Measurements from ENCODE around the gene MPP1.
"Not testable (repeated sequence)": the region's sequence is repeated elsewhere in the genome, so short reads cannot be mapped to it uniquely, and the experiment has no call there.

MPP1 gene

DNA sequence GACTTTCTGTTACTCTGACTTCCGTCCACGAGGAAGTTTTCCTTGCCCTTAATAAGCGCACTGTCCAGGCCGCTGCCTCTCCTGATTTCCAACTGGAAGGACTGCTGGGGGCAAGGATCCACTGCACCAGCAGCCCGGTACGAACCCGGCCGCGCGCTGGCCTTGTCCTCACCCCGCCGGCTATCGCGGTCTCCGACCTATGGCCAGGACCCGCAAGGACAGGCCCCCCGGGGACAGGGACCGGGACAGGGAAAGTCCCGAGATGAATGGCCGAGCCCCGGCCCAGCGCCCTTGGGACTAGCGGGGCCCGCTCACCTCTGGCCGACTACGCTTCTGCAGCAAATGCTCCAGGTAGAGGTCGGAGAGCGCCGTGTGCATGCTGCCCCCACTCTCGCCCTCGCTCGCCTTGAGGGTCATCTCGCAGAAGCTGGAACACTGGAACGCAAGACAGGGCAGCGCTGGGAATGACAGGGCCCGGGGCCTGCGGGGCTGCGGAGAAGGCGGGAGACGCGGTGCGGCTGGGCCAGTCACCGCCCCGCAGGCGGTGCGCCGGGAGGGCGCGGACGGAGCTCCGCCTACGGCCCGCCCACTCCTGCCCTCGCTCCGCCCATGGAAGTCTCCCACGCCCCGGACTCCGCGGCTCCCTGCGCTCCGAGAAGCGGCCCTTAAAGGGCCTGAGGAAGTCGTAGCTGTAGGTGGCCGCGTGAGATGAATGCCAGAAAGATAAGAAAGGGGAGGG, at the start of gene MPP1:
TSS of gene MPP1 (minus strand) at position 529 of the 739 bp plus-strand sequence. CDS start at position 417, 112 bp downstream.
- peak; percentile 88 for DNase-seq

DNA sequence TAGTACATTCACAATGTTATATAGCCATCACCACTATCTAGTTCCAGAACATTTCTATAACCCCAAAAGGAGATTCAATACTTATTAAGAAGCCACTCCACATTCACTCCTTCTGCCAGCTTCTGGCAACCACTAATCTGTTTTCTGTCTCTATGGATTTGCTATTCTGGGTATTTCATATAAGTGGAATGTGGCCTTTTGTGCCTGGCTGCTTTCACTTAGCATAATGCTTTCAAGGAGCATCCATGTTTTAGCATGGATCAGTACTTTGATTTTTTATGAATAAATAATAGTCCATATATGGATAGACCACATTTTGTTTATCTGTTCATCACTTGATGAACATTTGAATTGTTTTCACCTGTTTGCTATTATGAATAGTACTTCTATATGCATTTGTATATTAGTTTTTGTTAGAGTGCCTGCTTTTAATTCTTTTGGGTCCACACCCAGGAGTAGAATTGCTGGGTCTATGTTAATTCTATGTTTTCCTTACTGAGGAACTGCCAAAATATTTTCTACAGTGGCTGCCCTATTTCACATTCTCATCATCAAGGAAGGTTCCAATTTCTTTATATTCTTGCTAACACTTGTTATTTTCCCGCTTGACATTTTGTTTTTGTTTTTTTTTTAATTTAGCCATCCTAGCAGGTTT, 45.8 kb upstream of the MPP1 start:
- DNase-seq = no peak

DNA sequence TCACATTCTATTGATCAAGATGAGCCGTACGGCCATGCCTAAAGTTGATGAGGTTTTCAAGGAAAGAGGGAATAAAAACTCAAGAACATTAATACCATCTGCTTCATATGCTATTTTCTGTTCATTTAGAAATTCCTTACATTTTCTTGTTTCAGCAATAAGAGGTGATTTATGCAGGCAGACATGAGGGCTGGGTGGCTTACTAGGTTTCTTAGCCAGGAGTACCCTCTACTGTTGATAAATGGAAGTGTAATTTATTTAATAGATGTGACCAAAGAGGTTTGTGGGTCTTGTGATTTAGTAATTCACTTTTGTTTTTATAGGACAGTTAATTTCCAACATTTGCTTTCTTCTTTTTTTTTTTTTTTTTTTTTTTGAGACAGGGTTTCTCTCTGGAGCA, 35.6 kb upstream of the MPP1 start:
- DNase-seq = no peak

DNA sequence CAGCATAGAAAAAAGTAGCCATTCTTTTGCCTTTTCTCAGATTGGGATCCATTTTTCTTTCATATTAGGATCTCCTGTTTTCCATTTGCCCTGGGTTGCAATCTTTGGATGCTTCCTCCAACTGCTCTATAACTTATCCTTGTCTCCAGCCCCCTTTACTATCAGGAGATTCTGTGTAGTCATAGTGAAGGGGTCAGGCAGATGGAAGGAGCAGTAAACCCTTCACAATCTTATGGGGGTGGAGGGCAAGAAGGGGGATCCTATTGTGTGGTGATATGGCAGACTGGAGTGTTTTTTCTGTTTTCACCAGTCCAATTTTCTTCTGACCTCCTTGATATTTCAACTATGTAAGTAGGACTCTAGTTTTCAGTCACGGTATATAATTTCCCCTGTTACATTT, 30.9 kb upstream of the MPP1 start:
- no peak for DNase-seq

DNA sequence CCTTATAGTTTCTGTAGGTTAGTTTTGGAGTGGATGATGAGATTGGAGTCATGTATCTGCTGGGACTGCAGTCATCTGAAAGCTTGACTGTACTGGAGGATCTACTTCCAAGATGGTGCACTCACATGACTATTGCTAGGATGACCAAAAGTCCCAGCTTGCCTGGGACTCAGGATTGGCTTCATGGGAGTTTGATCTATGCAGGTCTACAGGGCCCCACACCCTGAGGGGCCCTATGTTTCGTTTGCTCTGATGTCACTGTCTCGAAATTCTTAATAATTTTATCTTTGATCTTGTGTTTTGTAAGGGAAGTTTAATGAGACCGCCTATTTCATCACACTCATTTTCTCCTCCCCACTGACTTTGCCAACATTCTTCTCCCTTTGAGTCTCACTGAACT, 29.3 kb upstream of the MPP1 start, which contains the start of gene SMIM9:
TSS of gene SMIM9 (minus strand) at position 101 of the 400 bp plus-strand sequence. CDS start 3,806 bp downstream, outside the sequence.
- no peak for DNase-seq

DNA sequence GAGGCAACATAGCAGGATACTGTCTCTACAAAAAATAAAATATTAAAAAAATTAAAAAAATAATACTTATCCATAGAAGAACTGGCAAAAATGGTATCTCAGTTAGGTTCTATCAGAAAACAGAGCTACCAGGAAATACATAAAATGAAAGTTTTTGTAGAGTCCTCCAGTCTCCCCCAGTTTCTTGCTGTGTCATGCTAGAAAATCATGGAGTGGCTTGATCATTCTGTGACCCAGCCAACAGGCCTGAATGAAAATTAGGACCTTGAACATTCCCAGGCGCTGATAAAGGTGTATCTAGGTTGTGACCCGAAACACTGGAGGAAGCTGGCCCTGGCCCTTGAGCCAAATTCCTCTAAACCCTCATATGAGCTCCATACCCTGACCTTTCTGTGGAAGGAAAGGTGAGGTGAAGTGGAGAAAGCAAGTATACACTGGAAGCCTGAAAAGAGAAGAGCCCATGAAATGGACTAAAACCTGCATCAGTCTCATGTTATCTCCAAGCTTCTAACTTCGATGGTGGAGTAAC, 28.5 kb upstream of the MPP1 start:
- no peak for DNase-seq

DNA sequence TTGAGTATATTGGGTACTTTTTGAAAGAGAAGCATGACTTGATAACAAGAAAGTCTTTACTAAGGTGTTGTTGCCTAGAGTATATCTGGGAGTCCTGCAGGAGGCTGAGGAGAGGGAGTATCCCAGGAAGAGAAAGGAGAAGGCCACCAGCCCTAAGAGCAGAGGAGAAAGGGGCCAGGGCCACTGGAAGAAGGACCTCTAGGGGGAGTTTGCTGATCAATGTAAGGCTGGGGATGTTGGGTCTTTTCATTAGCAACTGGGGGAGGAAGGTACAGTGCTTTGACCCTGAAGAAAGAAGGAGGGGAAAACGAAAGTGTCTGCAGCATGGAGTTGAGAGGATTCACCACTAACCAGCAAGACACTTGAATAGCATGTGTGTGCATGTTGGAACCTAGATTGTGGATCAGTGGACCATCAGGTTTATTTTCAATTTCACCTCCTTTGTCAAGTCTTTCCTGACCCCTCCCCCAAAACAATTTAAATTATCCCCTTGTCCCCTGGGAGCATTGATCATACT, 24.7 kb upstream of the MPP1 start:
- no peak for DNase-seq

DNA sequence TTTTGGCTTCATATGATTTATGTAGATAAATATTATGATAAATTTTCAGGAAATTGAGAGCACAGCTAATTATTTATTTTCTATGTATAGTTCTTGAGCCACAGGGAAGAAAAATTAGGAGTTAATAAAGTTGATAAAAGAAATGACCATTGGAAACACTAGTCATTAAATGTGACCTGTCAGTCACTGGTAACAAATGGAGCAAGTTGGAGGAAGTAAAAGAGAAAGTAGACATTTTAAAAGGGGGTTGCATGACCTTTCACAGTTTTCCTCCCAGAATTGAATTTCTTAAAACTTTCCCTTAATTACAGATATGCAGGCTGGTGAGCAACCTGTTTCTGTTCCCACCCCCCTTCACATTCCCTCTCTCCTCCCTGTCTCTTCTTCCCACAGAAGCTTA, 23.8 kb upstream of the MPP1 start:
- DNase-seq = no peak

DNA sequence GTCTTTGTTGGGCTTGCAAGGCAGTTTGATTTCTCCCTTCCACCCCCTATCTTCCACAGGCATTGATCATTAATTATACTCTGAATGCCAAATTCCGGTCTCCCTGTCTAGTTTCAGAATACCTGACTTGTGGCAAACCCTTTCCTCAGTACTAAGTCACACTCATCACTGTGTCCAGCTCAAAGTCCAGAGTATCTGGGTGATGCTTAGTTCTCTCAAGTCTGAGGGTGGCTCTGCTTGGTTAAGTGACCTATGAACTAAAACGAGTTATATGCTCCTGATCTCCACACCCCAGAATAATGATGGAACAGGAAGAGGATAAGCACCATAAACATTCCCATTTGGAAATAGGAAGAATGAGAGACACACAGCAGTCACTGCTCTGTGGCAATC, 22.7 kb upstream of the MPP1 start:
- DNase-seq = no peak

DNA sequence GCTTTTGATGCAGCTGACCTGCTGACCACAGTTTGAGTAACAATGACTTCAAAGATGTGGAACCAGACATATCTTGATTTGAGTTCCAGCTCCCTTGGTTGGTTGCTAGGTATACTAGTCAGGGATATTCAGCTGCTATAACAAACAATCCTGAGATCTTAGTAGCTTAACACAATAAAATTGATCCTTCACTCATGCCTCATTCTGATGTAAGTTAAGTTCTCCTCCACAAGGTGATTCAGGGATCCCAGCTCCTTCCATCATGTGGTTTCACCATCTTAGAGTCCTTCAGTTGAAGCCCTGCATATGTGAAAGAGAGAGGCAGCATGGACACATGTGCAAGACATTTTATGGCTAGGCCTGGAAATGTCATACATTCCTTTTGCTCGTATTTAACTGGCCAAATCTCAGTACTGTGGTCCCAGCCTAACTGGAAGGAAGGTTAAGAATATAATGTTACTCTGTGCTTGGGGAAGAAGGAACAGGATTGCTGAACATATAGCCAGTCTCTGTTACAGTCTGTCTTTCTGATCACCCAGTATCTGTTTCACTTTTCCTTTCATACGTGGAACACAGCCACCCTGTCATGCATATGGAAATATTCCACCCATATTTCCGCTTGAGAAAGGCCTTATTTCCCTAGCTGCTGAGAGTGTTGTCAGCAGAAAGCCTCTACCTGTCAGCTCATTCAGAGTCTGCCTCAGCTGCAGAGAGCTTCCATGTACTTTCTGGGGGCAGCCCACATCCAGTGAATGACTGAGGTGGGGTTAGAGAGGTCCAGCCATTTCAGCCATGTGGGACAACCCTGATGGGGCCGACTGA, 22.1 kb upstream of the MPP1 start:
- DNase-seq = no peak

DNA sequence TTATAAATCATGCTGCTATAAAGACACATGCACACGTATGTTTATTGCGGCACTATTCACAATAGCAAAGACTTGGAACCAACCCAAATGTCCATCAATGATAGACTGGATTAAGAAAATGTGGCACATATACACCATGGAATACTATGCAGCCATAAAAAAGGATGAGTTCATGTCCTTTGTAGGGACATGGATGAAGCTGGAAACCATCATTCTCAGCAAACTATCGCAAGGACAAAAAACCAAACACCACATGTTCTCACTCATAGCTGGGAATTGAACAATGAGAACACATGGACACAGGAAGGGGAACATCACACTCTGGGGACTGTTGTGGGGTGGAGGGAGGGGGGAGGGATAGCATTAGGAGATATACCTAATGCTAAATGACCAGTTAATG, 20.3 kb upstream of the MPP1 start:
- DNase-seq = not testable (repeated sequence)

DNA sequence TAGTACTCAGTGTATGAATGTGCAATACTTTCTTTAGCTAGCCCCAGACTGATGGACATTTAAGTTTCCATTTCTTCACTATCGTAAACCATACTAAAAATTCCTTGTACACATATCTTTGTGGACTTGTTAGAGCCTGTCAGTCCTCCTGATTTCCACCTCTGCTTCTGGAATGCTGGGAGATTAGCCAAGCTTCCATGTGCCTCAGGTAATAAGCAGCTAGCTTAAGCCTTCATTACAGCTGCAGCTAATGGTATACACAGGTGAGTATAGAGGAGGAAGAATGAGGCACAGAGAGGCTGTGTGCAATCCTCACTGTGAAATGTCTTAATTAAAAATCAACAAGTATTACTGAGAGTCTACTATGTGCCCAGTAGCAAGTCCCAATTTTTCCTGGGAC, 19.4 kb upstream of the MPP1 start:
- DNase-seq = no peak

DNA sequence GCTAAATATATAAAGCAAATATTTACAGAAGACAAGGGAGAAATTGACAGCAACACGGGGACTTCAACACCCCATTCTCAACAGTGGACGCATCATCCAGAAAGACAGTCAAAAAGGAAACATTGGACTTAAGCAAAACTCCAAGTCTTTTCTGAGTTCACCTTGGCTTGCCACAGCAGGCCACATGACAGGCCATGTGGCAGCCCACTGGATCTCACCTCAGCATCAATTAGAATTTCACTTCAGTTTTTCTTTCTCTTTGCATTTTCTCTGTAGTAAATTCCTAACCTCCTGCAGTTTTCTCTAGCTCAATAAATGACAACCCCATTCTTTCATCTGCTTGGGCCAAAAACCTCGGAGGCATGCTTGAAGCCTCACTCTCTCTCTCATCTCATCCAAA, 16.7 kb upstream of the MPP1 start:
- no peak for DNase-seq

DNA sequence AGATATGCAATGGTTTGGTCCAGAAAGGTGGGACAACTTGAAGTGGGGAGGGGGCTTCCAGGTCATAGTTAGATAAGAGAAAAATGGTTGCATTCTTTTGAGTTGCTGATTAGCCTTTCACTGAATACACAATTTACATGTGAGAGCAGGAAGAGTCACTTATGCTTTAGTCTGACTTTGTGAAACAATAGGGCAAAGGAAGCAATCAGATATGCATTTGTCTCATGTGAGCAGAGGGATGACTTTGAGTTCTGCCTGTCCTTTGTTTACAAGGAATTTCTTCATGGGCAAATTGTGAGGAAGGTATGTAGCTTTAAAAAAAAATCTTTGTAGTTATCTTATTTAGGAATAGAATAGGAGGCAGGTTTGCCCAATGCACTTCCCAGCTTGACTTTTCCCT, 16.2 kb upstream of the MPP1 start:
- no peak for DNase-seq

DNA sequence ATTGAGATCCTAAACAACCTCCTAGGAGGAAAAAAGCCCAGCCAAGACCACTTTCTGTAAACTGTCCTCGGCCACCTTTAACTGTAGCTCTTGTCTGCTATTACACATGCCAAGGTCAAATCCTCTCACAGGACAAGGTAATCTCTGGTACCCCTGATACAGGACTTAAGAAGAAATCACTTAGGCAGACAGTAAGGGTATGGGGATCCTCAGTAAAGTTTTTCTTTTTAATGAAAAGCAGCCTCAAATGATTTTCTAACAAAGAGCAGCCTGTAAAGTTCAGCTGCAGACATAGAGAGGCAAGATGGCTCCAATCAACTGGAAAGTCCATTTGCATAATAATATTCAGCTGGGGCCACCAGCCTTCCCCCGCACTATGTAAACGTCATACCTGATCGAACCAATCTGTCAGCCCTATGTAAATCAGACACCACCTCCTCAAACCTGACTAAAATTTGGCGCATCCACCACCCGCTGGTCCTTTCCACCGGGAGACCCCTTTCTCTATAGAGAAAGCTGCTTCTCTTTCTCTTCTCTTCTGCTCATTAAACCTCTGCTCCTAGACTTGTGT, 14.6 kb upstream of the MPP1 start:
- no peak for DNase-seq

DNA sequence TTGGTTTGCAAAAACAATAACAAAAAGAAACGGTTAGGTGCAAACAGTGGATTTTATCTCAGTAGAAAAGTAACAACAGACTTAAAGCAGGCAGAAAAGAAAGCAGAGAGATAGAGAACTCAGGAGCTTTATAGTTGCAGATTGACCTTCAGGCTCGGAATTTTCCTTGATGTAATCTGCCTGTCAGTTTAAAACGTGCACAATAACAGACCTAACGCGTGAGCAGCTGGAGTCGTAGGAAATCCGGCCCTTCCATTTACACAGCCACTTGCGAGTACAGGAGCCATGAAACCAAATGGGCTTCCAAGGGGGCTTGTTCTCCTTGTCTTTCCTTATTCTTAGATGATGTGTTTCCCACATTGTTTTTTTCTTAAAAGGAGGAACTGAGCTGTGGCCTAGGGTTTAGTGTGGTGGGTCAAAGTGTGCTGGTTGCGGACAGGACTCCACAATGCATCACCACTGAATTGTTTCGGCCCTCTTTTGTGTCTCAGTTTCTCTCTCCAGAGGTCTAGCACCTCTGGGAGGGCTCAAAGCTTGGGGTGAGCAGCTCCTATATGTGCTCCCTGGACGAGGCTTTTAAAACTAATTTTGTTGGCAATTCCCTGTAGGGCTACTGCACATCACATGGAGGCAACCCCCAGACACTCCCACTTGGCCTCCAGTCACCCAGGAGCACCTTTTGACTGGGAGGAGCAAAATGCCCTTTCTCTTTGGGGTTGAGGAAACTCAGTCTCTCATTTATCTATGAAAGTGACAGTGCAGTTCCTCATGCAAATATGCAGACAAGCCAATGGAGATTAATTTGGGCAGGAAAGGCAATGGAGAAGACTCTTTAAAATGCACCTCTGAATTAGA, 13.9 kb upstream of the MPP1 start:
- no peak for DNase-seq

DNA sequence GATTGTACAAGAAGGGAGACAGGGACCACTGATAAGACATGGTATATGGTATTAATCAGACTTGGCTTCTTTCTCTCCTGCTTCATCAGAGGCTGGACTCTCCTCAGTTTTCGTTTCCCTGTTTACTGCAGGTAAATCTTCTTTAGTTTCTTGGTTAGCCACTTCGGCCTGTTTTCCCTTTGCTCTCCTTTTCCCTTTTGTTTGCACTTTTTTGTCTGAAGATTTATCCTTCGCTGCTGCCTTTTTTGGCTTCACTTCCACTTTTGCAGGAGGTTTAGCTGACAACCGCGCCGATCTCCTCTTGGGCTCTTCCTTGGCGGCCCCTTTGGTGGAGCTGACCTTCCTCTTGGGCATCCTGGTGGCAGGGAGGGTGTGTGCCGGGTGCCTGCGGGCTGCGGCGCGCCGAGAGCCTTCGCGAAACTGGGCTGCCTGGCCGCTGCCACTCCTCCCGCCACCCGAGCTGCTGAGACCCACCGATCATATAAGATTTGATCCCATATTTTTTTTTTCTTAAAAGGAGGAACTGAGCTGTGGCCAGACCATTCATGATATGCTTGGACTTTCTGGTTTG, 11.8 kb upstream of the MPP1 start:
- DNase-seq = not testable (repeated sequence)

DNA sequence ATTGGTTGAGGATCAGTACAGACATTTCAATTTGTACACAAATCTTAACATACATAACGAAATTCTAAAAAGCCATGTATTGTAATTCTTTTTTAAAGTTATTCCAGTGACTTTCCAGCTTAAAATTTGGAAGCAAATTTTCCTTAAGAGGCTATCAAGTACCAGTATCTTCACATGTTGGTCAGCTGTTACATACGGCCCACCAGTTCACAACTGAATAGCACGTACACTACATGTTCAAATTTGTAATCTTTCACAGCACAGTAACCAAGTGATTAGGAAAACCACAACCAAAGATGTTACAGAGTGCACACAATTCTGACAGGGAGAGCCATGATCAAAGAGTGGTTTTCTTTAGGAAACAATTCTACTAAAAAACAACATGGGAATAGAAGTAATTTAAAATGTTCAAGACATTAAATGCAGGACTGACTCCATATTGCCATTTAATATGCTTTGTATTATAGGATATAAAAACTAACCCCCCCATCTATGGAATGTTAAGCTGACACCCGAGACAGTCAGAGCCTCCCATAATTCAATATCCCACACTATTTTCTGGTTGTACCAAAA, 11.1 kb upstream of the MPP1 start:
- not testable (repeated sequence) for DNase-seq

DNA sequence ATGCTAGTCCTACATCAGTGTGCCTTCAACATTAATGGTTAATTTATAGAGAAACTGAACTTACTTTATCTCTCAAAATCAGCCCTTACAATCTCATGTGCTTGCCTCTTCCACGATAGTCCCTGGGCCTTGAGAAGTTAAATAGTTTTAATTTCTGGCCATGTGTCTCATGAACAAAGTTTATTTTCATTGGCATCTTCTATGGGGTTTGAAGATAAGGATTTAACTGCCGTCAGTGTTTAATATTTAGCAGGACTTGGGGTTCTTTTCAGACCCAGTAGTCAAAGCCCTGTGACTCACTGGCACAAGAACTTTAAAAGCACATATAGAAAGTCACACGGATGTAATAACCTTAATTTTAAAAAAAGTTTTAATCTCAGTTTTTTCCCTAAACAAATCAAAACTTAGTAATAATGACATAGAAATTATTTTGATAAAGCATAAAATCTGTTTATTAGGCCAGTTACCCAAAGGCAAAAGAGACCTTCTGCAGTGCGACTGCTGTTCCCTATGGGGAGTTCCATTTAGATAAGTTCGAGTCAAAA, 10.1 kb upstream of the MPP1 start:
- no peak for DNase-seq

DNA sequence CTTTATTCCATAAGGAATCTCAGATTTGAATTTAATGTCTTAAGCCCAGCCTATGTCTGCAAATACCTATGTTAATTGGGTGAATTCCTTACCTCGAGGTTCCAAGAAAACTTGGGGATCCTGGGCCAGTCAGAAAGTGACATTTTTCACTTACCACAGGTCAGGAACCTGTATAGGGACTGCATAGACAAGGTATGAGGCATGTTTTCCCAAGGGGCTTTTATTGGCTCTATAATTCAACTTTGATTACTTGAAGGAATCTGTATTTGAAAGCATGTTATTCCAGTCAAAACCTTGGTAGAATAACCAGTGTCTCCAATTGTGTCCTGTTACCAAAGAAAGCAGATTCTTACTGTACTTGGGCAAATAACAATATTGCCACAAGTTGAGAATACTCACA, 8.5 kb upstream of the MPP1 start:
- DNase-seq = no peak
